BLaER1 treated with 17β-estradiol and CSF1 and Interleukin-3, amounts not matched to agents 10 nM and 100 nM (cell line): ENCODE data around the gene MAOA.

ENCODE experiments used
- H3K27ac ChIP-seq, 11 experiments: shearing (Covaris generic); formaldehyde crosslinking; 2 replicates each; pipeline ENCODE4 v1.8.1; 2022
- H3K27me3 ChIP-seq, 11 experiments: shearing (Covaris generic); formaldehyde crosslinking; 2 replicates each; pipeline ENCODE4 v1.8.1; 2022
- H3K36me3 ChIP-seq, 11 experiments: shearing (Covaris generic); formaldehyde crosslinking; 2 replicates each; pipeline ENCODE4 v1.8.1; 2022
- H3K4me1 ChIP-seq, 10 experiments: shearing (Covaris generic); formaldehyde crosslinking; 2 replicates each; pipeline ENCODE4 v1.8.1; 2022
- H3K4me2 ChIP-seq, 11 experiments: shearing (Covaris generic); formaldehyde crosslinking; 2 replicates each; pipeline ENCODE4 v1.8.1; 2022
- H3K4me3 ChIP-seq, 10 experiments: shearing (Covaris generic); formaldehyde crosslinking; 2 replicates each; pipeline ENCODE4 v1.8.1; 2022
- H3K9ac ChIP-seq, 11 experiments: shearing (Covaris generic); formaldehyde crosslinking; 2 replicates each; pipeline ENCODE4 v1.8.1; 2022
- H3K9me3 ChIP-seq, 11 experiments: shearing (Covaris generic); formaldehyde crosslinking; replicated peaks in 1 of 11; 2 replicates each; pipeline ENCODE4 v1.8.1; 2022
- H4K20me1 ChIP-seq, 11 experiments: shearing (Covaris generic); formaldehyde crosslinking; 2 replicates each; pipeline ENCODE4 v1.8.1; 2022
- Cebpa-rat ChIP-seq, 11 experiments: shearing (Covaris generic); IDR thresholded peaks; 2 replicates each; pipeline ENCODE4 v1.8.1; 2022

MAOA gene

GRCh38 chrX:43750248-43750676 lies 94.2 kb downstream of the MAOA start:
- Histone ChIP-seq H3K4me3 (no peak overlapping the region), H4K20me1 (no peaks in the 10 kb centered on the region), H3K4me1 (peaks cover 0 to 27% (median 5%) of the 10 kb centered on the region in 10 experiments; a peak in 9 of 20 replicates), H3K27me3 (peaks cover 42 to 88% (median 81%) of the 10 kb centered on the region in 11 experiments), H3K36me3 (no peaks in the 10 kb centered on the region), H3K4me2 (peak overlapping the region in 5 of 11 experiments; percentile 31 to 66 (median 61); a peak in 10 of 22 replicates), H3K9ac (peak overlapping the region in 2 of 11 experiments; percentile 34 to 39; a peak in 3 of 22 replicates), H3K27ac (peak overlapping the region in 4 of 11 experiments; percentile 24 to 62 (median 43); a peak in 8 of 22 replicates), H3K9me3 (peaks cover 0 to 7% (median 0%) of the 10 kb centered on the region in 11 experiments; a peak in 4 of 22 replicates)
- TF ChIP-seq Cebpa-rat (IDR thresholded peaks at IDR 0.05) = no peak

- Histone ChIP-seq H3K36me3 (no peaks in the 10 kb centered on the region), H3K9ac (no peak overlapping the region), H3K4me2 (no peak overlapping the region), H3K27ac (no peak overlapping the region), H3K27me3 (peaks cover 48 to 90% (median 82%) of the 10 kb centered on the region in 11 experiments), H3K4me3 (no peak overlapping the region), H3K4me1 (peaks cover 0 to 27% (median 5%) of the 10 kb centered on the region in 10 experiments; a peak in 9 of 20 replicates), H4K20me1 (no peaks in the 10 kb centered on the region; a peak in 1 of 22 replicates), H3K9me3 (peaks cover 0 to 7% (median 0%) of the 10 kb centered on the region in 11 experiments; a peak in 4 of 22 replicates)
- TF ChIP-seq Cebpa-rat (IDR thresholded peaks at IDR 0.05) = no peak
These were observed 97.5 kb downstream of the MAOA start for GRCh38 chrX:43753637-43754036.

GRCh38 chrX:43756076-43756475 lies 100.0 kb downstream of the MAOA start:
- Histone ChIP-seq H3K4me2 (no peak overlapping the region), H3K9ac (no peak overlapping the region)
- no peak for TF ChIP-seq Cebpa-rat (IDR thresholded peaks at IDR 0.05)

GRCh38 chrX:43758044-43758443 lies 101.9 kb downstream of the MAOA start:
- no peak overlapping the region for H3K9ac ChIP-seq
- no peak for TF ChIP-seq Cebpa-rat (IDR thresholded peaks at IDR 0.05)
- no peaks in the 10 kb centered on the region; a peak in 1 of 22 replicates for H4K20me1 ChIP-seq
- no peaks in the 10 kb centered on the region for H3K9me3 ChIP-seq
- no peak overlapping the region for H3K27ac ChIP-seq
- H3K4me1 ChIP-seq = no peaks in the 10 kb centered on the region
- H3K4me3 ChIP-seq = no peak overlapping the region
- no peak overlapping the region for H3K4me2 ChIP-seq
- peaks cover 44 to 86% (median 74%) of the 10 kb centered on the region in 11 experiments for H3K27me3 ChIP-seq
- no peaks in the 10 kb centered on the region for H3K36me3 ChIP-seq

More at GRCh38 chrX:43756076-43756475, 100.0 kb downstream of the MAOA start:
- Histone ChIP-seq H3K27ac (no peak overlapping the region), H3K27me3 (peaks cover 44 to 97% (median 87%) of the 10 kb centered on the region in 11 experiments), H3K9me3 (peaks cover 0 to 7% (median 0%) of the 10 kb centered on the region in 11 experiments; a peak in 4 of 22 replicates), H3K4me1 (peaks cover 0 to 5% (median 0%) of the 10 kb centered on the region in 10 experiments; a peak in 6 of 20 replicates), H3K4me3 (no peak overlapping the region), H3K36me3 (no peaks in the 10 kb centered on the region), H4K20me1 (no peaks in the 10 kb centered on the region; a peak in 1 of 22 replicates)

- Histone ChIP-seq H4K20me1 (no peaks in the 10 kb centered on the region), H3K4me3 (no peak overlapping the region), H3K36me3 (no peaks in the 10 kb centered on the region)
These were observed 130.0 kb downstream of the MAOA start for GRCh38 chrX:43785930-43786591.

More at GRCh38 chrX:43785930-43786591, 130.0 kb downstream of the MAOA start:
- H3K4me1 ChIP-seq = no peaks in the 10 kb centered on the region
- H3K9me3 ChIP-seq = peaks cover 10 to 24% (median 14%) of the 10 kb centered on the region in 11 experiments; a peak in 20 of 22 replicates
- no peak for TF ChIP-seq Cebpa-rat (IDR thresholded peaks at IDR 0.05)
- no peak overlapping the region for H3K9ac ChIP-seq
- no peak overlapping the region for H3K27ac ChIP-seq
- H3K27me3 ChIP-seq = peaks cover 3 to 18% (median 10%) of the 10 kb centered on the region in 11 experiments; a peak in 11 of 22 replicates
- no peak overlapping the region for H3K4me2 ChIP-seq
